Glomerular visceral epithelial cell (primary cell): Measurements from ENCODE around the gene OR1F1.
"Not testable (repeated sequence)": the region's sequence is repeated elsewhere in the genome, so short reads cannot be mapped to it uniquely, and the experiment has no call there.

Source experiments
- DNase-seq: peaks from one replicate; pipeline ENCODE4 v3.0.0-alpha.2; 2016; ENCODE audit errors: extremely low spot score

The OR1F1 gene

GRCh38 chr16:3173892-3174617 is 13.9 kb upstream of the OR1F1 start:
- DNase-seq, result no peak

GRCh38 chr16:3174618-3175148 is 13.3 kb upstream of the OR1F1 start:
- DNase-seq, result no peak

GRCh38 chr16:3175157-3176093 is 12.6 kb upstream of the OR1F1 start:
- DNase-seq, result no peak

- no peak for DNase-seq
Measured at GRCh38 chr16:3179651-3180050, 8.4 kb upstream of the OR1F1 start.

- no peak for DNase-seq
Measured at GRCh38 chr16:3180445-3180878, 7.5 kb upstream of the OR1F1 start.

GRCh38 chr16:3182293-3182607 is 5.8 kb upstream of the OR1F1 start:
- DNase-seq, result not testable (repeated sequence)

- peak; percentile 55 for DNase-seq
Measured at GRCh38 chr16:3182608-3183444, 5.2 kb upstream of the OR1F1 start.

GRCh38 chr16:3183445-3184139 is 4.4 kb upstream of the OR1F1 start:
- no peak for DNase-seq

GRCh38 chr16:3186946-3187690 is 886 bp upstream of the OR1F1 start:
- DNase-seq, result no peak

- DNase-seq, result no peak
Measured at GRCh38 chr16:3188675-3188924, 596 bp downstream of the OR1F1 start.

- peak; percentile 37 for DNase-seq
Measured at GRCh38 chr16:3188925-3189825, 1.2 kb downstream of the OR1F1 start.

- DNase-seq, result no peak
Measured at GRCh38 chr16:3189869-3190268, 1.9 kb downstream of the OR1F1 start.

GRCh38 chr16:3190949-3191353 is 2.9 kb downstream of the OR1F1 start:
- DNase-seq, result peak; percentile 7

- no peak for DNase-seq
Measured at GRCh38 chr16:3192476-3193019, 4.5 kb downstream of the OR1F1 start.

GRCh38 chr16:3193221-3194212 is 5.5 kb downstream of the OR1F1 start:
- DNase-seq, result no peak

GRCh38 chr16:3194792-3195191 is 6.8 kb downstream of the OR1F1 start:
- no peak for DNase-seq

- no peak for DNase-seq
Measured at GRCh38 chr16:3195975-3196374, 8.0 kb downstream of the OR1F1 start.

GRCh38 chr16:3197694-3198333 is 9.8 kb downstream of the OR1F1 start:
- DNase-seq, result not testable (repeated sequence)
